Natural killer cell (primary cell): ENCODE measurements around the gene ACAT2. TPM values are rescaled to one million over a fixed set of nuclear protein-coding genes. Genes with fewer than 3 reads are reported as not detected.
"Not testable (repeated sequence)": the region's sequence is repeated elsewhere in the genome, so short reads cannot be mapped to it uniquely, and the experiment has no call there.

Experiments used
- ATAC-seq, 3 donors: fragments of 150-1000 bp in 2 of 3; fragments of 200-7000 bp in 1 of 3; cut with Tn5 transposase; 1 replicate in 1 of 3; 2 replicates in 2 of 3; pipeline ENCODE4 v1.10.0; 2021; ENCODE audit warnings: mild to moderate bottlenecking in 2 of 3, moderate library complexity in 2 of 3
- DNase-seq, 2 donors: peaks; one replicate each; pipeline versions ENCODE4 v3.0.0 to v3.0.0-alpha.2; 2013 to 2021; ENCODE audit warnings: mixed read lengths in 1 of 2
- H3K27ac ChIP-seq: one replicate; pipeline ENCODE4 v1.5.1; 2013; ENCODE audit warnings: mild to moderate bottlenecking, low read length
- H3K27me3 ChIP-seq: one replicate; pipeline ENCODE4 v1.6.1; 2013; ENCODE audit warnings: low read length; ENCODE audit not compliant: control insufficient read depth, insufficient read depth
- H3K36me3 ChIP-seq: one replicate; pipeline ENCODE4 v1.6.1; 2013; ENCODE audit warnings: low read length; ENCODE audit not compliant: control insufficient read depth, insufficient read depth
- H3K4me1 ChIP-seq: one replicate; pipeline ENCODE4 v1.6.1; 2013; ENCODE audit warnings: low read length; ENCODE audit not compliant: control insufficient read depth, insufficient read depth
- H3K4me3 ChIP-seq: one replicate; pipeline ENCODE4 v1.5.1; 2013; ENCODE audit warnings: low read length
- H3K9me3 ChIP-seq: one replicate; pipeline ENCODE4 v1.6.1; 2013; ENCODE audit warnings: low read length; ENCODE audit not compliant: control insufficient read depth, insufficient read depth
- H3K27ac Mint-ChIP-seq, 2 donors: one replicate each; pipeline ENCODE4 v1.8.0; 2022; ENCODE audit warnings: mild to moderate bottlenecking in 2 of 2, mixed read lengths in 2 of 2, moderate library complexity in 1 of 2
- H3K27me3 Mint-ChIP-seq, 2 donors: one replicate each; pipeline ENCODE4 v1.8.0; 2022; ENCODE audit warnings: low read depth in 2 of 2, mixed read lengths in 2 of 2
- H3K36me3 Mint-ChIP-seq: one replicate; pipeline ENCODE4 v1.8.0; 2022; ENCODE audit warnings: mixed read lengths
- H3K4me1 Mint-ChIP-seq, 2 donors: one replicate each; pipeline ENCODE4 v1.8.0; 2022; ENCODE audit warnings: mixed read lengths in 2 of 2
- H3K4me3 Mint-ChIP-seq: one replicate; pipeline ENCODE4 v1.8.0; 2022; ENCODE audit warnings: mild to moderate bottlenecking, moderate library complexity, mixed read lengths
- H3K9me3 Mint-ChIP-seq, 2 donors: one replicate each; pipeline ENCODE4 v1.8.0; 2022; ENCODE audit warnings: mixed read lengths in 2 of 2
- WGBS: methylation state at CpG from one replicate; pipeline ENCODE4 v1.1.7; 2013; ENCODE audit warnings: missing lambda C conversion rate; ENCODE audit not compliant: insufficient coverage; 5-methylcytosine and 5-hydroxymethylcytosine counted together
- intact Hi-C: fragments of 100-400 bp; cut with micrococcal nuclease; formaldehyde crosslinking; loops from one replicate; pipeline ENCODE4 v1.14.2; 2022
- total RNA-seq, 4 donors: library from RNA; stranded (reverse); fragments of 120-200 nt in 1 of 4; gene quantifications; one replicate each; pipeline versions ENCODE4 v1.2.3 to v1.2.4, GENCODE V29; 2013 to 2022
- TF ChIP-seq, protein P1 (sequence below): fragments of 200-600 bp; IDR thresholded peaks from one replicate; pipeline ENCODE4 v1.8.0; 2022; ENCODE audit warnings: antibody characterized with exemption

The ACAT2 gene
- total RNA-seq, 3 donors from 2014 or later (not counting 1 experiment from before 2014, with no cell fraction given): 21.7 to 31.7 (median 26.5) TPM

DNA sequence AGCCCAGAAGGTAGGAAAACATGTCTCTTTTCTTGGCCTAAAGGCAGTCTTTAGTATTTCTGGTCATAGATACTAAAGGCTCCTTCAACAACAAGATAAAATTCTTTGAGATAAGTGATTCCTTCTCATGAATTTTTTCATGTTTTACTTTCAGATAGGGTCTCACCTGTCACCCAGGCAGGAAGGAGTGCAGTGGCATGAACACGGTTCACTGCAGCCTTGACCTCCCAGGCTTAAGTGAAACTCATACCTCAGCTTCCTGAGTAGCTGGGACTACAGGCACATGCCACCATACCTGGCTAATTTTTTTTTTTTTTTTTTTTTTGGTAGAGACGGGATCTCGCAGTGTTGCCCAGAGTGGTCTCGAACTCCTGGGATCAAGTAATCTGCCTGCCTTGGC is 47.3 kb downstream of the ACAT2 start:
- no peak overlapping the region for H3K27ac ChIP-seq
- TF ChIP-seq, protein P1, sequence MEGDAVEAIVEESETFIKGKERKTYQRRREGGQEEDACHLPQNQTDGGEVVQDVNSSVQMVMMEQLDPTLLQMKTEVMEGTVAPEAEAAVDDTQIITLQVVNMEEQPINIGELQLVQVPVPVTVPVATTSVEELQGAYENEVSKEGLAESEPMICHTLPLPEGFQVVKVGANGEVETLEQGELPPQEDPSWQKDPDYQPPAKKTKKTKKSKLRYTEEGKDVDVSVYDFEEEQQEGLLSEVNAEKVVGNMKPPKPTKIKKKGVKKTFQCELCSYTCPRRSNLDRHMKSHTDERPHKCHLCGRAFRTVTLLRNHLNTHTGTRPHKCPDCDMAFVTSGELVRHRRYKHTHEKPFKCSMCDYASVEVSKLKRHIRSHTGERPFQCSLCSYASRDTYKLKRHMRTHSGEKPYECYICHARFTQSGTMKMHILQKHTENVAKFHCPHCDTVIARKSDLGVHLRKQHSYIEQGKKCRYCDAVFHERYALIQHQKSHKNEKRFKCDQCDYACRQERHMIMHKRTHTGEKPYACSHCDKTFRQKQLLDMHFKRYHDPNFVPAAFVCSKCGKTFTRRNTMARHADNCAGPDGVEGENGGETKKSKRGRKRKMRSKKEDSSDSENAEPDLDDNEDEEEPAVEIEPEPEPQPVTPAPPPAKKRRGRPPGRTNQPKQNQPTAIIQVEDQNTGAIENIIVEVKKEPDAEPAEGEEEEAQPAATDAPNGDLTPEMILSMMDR: no peak
- WGBS: 63% methylated on average over 4 of the region's 4 CpGs
- DNase-seq: no peak
- H3K27me3 ChIP-seq: no peaks in the 10 kb centered on the region
- Mint-ChIP-seq H3K4me3 (no peak overlapping the region), H3K36me3 (no peaks in the 10 kb centered on the region), H3K4me1 (no peaks in the 10 kb centered on the region), H3K27ac (no peak overlapping the region), H3K27me3 (no peaks in the 10 kb centered on the region), H3K9me3 (no peaks in the 10 kb centered on the region)
- H3K36me3 ChIP-seq: no peaks in the 10 kb centered on the region
- no peaks in the 10 kb centered on the region for H3K4me1 ChIP-seq
- ATAC-seq: no peak
- intact Hi-C loops: no loop called here
- H3K9me3 ChIP-seq: no peaks in the 10 kb centered on the region
- H3K4me3 ChIP-seq: no peak overlapping the region

DNA sequence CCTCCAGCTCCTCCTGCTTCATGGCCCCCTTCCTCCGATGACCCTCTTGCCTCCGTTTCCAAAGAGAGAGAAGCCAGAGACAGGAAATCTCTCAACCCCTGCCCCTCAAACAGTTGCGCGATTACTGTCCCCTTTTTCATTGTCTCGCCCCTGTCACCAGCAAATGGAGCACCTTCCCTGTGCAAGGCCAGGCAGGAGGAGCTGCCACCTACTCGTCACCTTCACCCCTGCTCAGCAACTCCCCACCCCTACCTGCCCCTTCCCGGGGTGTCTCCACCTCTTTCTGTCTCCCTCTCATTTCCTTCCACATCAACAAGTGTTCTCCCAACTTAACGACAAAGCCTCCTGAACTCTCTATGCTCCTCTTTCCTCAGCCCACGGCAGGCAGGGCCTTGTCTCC is 51.9 kb downstream of the ACAT2 start:
- Mint-ChIP-seq H3K4me1 (no peaks in the 10 kb centered on the region), H3K4me3 (no peak overlapping the region), H3K27me3 (no peaks in the 10 kb centered on the region), H3K9me3 (no peaks in the 10 kb centered on the region), H3K36me3 (no peaks in the 10 kb centered on the region), H3K27ac (no peak overlapping the region)
- Histone ChIP-seq H3K36me3 (no peaks in the 10 kb centered on the region), H3K4me3 (no peak overlapping the region), H3K27ac (no peak overlapping the region), H3K9me3 (no peaks in the 10 kb centered on the region), H3K4me1 (no peaks in the 10 kb centered on the region), H3K27me3 (no peaks in the 10 kb centered on the region)
- 84% methylated on average over 9 of the region's 9 CpGs for WGBS
- no peak for ATAC-seq
- DNase-seq: no peak
- TF ChIP-seq, protein P1: no peak
- intact Hi-C loops: no loop called here

DNA sequence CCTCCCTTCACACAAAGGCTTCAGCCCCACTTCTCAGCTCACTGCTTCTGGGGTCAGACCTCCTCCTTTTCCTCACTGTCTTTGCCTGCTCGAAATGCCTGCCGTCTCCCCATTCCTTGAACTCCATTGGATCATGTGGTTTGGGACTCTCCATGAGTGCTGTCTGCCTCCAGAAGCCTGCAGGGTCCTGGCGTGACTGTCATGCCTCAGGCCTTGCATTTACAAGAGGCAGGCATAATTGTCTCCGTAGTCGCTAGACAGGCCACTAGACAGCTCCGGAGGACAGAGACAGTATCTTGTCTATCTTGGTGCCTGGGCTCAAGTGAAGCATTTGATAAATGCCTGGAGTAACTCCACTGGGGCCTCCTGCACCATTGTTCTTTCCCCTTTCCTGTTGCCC is 53.6 kb downstream of the ACAT2 start:
- H3K4me3 ChIP-seq: no peak overlapping the region
- H3K4me1 ChIP-seq: peaks cover 12% of the 10 kb centered on the region
- no peaks in the 10 kb centered on the region for H3K36me3 Mint-ChIP-seq
- H3K27ac Mint-ChIP-seq: no peak overlapping the region
- peaks cover 0 to 5% of the 10 kb centered on the region in 2 donors for H3K27me3 Mint-ChIP-seq
- no peaks in the 10 kb centered on the region for H3K9me3 ChIP-seq
- no peaks in the 10 kb centered on the region for H3K27me3 ChIP-seq
- peaks cover 13% of the 10 kb centered on the region in 2 donors for H3K4me1 Mint-ChIP-seq
- no peak overlapping the region for H3K27ac ChIP-seq
- intact Hi-C loops: no loop called here
- TF ChIP-seq, protein P1: no peak
- H3K9me3 Mint-ChIP-seq: no peaks in the 10 kb centered on the region
- whole genome bisulfite sequencing: 93% methylated on average over 6 of the region's 6 CpGs
- no peak for DNase-seq
- H3K36me3 ChIP-seq: no peaks in the 10 kb centered on the region
- no peak for ATAC-seq
- H3K4me3 Mint-ChIP-seq: no peak overlapping the region

DNA sequence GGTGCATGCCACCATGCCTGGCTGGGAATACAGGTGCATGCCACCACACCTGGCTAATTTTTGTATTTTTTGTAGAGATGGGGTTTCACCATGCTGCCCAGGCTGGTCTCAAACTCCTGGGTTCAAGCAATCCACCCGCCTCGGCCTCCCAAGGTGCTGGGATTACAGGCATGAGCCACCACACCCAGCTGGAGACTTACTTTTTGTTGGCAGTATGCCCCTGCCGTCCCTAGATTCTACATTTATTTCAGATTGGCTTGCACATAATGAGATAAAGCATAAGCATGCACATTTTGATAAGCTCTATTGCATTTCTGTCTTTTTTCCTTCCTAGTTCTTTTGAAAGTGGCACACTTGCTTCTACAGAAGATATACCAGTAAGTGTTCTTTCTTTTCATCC is 54.9 kb downstream of the ACAT2 start:
- intact Hi-C loops: not testable (repeated sequence)

More for the DNA sequence above, 54.9 kb downstream of the ACAT2 start:
- H3K27ac Mint-ChIP-seq, H3K9me3 Mint-ChIP-seq, DNase-seq, H3K27me3 Mint-ChIP-seq, H3K9me3 ChIP-seq, ATAC-seq, H3K36me3 Mint-ChIP-seq, H3K4me3 ChIP-seq, H3K27me3 ChIP-seq, H3K27ac ChIP-seq, H3K36me3 ChIP-seq, H3K4me3 Mint-ChIP-seq: not testable (repeated sequence)
- peaks cover 19 to 24% of the 10 kb centered on the region in 2 donors for H3K4me1 Mint-ChIP-seq
- 90% methylated on average over 3 of the region's 3 CpGs for WGBS
- H3K4me1 ChIP-seq: peaks cover 26% of the 10 kb centered on the region
